OCI-LY3 (cell line): ENCODE data around the gene LENG9.
A peak's percentile ranks its signal among the peaks of the same experiment; 100 is the strongest.

ENCODE experiments used
- H2AFZ ChIP-seq: fragments of 200-600, 300-600 bp; shearing (Covaris generic); 2 replicates; pipeline ENCODE4 v1.6.0; 2014; ENCODE audit warnings: antibody characterized with exemption, low read depth, low read length
- H3K27ac ChIP-seq: fragments of 200-600, 300-600 bp; sonication (generic); 2 replicates; pipeline ENCODE4 v1.5.1; 2014; ENCODE audit warnings: mild to moderate bottlenecking, low read length, moderate library complexity, mixed read lengths
- H3K27me3 ChIP-seq: fragments of 200-600, 300-600 bp; sonication (generic); 2 replicates; pipeline ENCODE4 v1.6.1; 2014; ENCODE audit warnings: low read depth, low read length, mixed read lengths
- H3K36me3 ChIP-seq: fragments of 200-600, 300-600 bp; sonication (generic); replicated peaks from 2 replicates; pipeline ENCODE3; 2014; ENCODE audit warnings: low read depth, low read length, mixed read lengths
- H3K4me1 ChIP-seq: fragments of 300-600, 200-600 bp; sonication (generic); 2 replicates; pipeline ENCODE4 v1.6.1; 2014; ENCODE audit warnings: low read length, mixed read lengths
- H3K4me2 ChIP-seq: fragments of 200-600, 300-600 bp; sonication (generic); 2 replicates; pipeline ENCODE4 v1.6.1; 2014; ENCODE audit warnings: low read length, mixed read lengths
- H3K4me3 ChIP-seq: fragments of 300-600, 200-600 bp; sonication (generic); 2 replicates; pipeline ENCODE4 v1.5.1; 2014; ENCODE audit warnings: antibody characterized with exemption, mild to moderate bottlenecking, low read length, moderate library complexity
- H3K79me2 ChIP-seq: fragments of 300-600, 200-600 bp; shearing (Covaris generic); 2 replicates; pipeline ENCODE4 v1.6.1; 2014; ENCODE audit warnings: mild to moderate bottlenecking, low read length, mixed read lengths
- H3K9ac ChIP-seq: fragments of 300-600, 200-600 bp; shearing (Covaris generic); 2 replicates; pipeline ENCODE4 v1.6.0; 2014; ENCODE audit warnings: mild to moderate bottlenecking, low read length, moderate library complexity
- H3K9me3 ChIP-seq: fragments of 200-600, 300-600 bp; shearing (Covaris generic); 2 replicates; pipeline ENCODE4 v1.6.1; 2014; ENCODE audit warnings: low read length, mixed read lengths; ENCODE audit not compliant: insufficient read depth
- H4K20me1 ChIP-seq: fragments of 200-600, 300-600 bp; sonication (generic); 2 replicates; pipeline ENCODE4 v1.6.1; 2016; ENCODE audit warnings: low read length, mixed read lengths; ENCODE audit not compliant: insufficient read depth
- EZH2phosphoT487 ChIP-seq: fragments of 200-600 bp; shearing (Covaris generic); IDR thresholded peaks from 2 replicates; pipeline ENCODE4 v1.6.1; 2018; ENCODE audit warnings: antibody characterized with exemption, mixed run types, low read depth
- TF ChIP-seq, protein P1 (sequence below): fragments of 200-600, 300-600 bp; sonication (generic); IDR thresholded peaks from 2 replicates; pipeline ENCODE4 v1.5.1; 2014; ENCODE audit warnings: antibody characterized with exemption, low read length, low read depth

LENG9 gene

DNA sequence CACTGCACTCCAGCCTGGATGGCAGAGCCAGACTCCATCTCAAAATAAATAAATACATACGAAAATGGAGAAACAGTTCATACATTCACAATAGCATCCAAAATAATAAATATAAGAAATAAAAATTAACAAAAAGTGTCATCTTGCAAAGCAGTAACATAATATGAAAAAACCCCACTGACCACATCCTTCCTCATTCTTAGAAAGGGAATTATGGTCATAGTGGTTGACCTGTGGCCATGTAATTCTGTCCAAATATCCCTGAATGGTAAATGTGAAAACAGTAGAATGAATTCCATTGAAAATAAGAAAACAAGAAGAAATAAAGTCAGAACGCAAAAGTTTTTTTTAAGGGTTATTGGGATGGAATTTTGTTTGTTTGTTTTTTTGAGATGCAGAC lies 16.5 kb upstream of the LENG9 start:
- Histone ChIP-seq H3K27ac (no peak overlapping the region), H3K4me2 (no peak overlapping the region), H2AFZ (no peak overlapping the region), H3K36me3 (no peaks in the 10 kb centered on the region), H3K9ac (no peak overlapping the region), H3K79me2 (no peaks in the 10 kb centered on the region), H3K4me3 (no peak overlapping the region), H4K20me1 (no peaks in the 10 kb centered on the region), H3K9me3 (no peaks in the 10 kb centered on the region), H3K4me1 (peaks cover 11% of the 10 kb centered on the region), H3K27me3 (peaks cover 31% of the 10 kb centered on the region)
- TF ChIP-seq, protein P1, sequence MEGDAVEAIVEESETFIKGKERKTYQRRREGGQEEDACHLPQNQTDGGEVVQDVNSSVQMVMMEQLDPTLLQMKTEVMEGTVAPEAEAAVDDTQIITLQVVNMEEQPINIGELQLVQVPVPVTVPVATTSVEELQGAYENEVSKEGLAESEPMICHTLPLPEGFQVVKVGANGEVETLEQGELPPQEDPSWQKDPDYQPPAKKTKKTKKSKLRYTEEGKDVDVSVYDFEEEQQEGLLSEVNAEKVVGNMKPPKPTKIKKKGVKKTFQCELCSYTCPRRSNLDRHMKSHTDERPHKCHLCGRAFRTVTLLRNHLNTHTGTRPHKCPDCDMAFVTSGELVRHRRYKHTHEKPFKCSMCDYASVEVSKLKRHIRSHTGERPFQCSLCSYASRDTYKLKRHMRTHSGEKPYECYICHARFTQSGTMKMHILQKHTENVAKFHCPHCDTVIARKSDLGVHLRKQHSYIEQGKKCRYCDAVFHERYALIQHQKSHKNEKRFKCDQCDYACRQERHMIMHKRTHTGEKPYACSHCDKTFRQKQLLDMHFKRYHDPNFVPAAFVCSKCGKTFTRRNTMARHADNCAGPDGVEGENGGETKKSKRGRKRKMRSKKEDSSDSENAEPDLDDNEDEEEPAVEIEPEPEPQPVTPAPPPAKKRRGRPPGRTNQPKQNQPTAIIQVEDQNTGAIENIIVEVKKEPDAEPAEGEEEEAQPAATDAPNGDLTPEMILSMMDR = no peak
- TF ChIP-seq EZH2phosphoT487 = no peak

DNA sequence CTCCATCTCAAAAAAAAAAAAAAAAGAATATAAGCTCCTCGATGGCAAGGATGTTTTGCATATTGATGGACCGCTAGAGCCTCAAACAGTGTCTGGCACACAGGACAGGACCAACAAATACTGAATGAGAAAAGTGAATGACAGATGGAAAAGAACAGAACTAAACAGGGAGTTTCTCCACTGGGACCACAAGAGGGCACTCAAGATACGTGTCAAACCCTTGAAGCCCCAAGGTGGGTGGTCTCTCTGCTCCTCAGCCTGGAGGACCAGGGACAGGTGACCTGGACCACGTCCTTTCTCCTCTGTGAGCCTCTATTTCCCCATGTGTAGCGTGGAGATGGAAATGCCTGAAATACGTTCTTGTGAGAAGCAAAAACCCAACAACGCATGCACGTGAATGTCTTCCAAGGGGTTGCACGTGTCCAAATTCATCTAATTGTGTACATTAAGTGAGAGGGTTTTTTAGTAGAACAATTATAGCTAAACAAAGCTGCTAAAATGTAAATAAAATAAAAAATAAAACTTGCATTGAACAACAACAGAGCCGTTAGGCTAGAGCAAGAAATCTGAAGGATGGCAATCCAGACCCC lies 15.2 kb upstream of the LENG9 start:
- Histone ChIP-seq H3K9ac (no peak overlapping the region), H2AFZ (no peak overlapping the region), H3K9me3 (no peaks in the 10 kb centered on the region), H3K79me2 (no peaks in the 10 kb centered on the region), H4K20me1 (no peaks in the 10 kb centered on the region), H3K4me3 (no peak overlapping the region), H3K4me1 (peaks cover 11% of the 10 kb centered on the region), H3K4me2 (no peak overlapping the region), H3K36me3 (no peaks in the 10 kb centered on the region), H3K27me3 (peaks cover 24% of the 10 kb centered on the region), H3K27ac (no peak overlapping the region)
- no peak for TF ChIP-seq EZH2phosphoT487
- TF ChIP-seq, protein P1 = peak; percentile 89

DNA sequence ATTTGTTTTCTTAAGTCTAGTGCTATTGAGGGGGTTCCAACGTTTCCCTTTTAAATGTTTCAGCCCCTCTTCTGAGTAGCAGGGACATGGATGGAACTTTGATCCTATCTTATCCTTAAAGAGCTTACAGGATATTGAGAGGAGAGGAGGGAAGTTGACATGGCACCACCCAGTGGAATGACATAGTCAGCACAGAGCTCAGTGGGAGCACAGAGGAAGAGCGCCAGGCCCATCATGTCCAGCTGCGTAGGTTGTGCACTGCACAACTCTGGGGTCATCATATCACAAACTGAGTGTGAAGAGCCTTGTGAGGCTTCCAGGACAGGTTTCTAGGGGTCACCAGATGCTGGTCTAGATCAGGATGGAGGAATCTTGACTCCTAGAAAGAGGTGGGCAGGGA lies 14.1 kb upstream of the LENG9 start:
- no peak overlapping the region for H3K27ac ChIP-seq
- TF ChIP-seq, protein P1 = no peak
- no peak for TF ChIP-seq EZH2phosphoT487
- H3K79me2 ChIP-seq = no peaks in the 10 kb centered on the region
- H3K4me2 ChIP-seq = no peak overlapping the region
- no peaks in the 10 kb centered on the region for H4K20me1 ChIP-seq
- H3K9me3 ChIP-seq = no peaks in the 10 kb centered on the region
- H3K4me1 ChIP-seq = peaks cover 6% of the 10 kb centered on the region
- peaks cover 26% of the 10 kb centered on the region for H3K27me3 ChIP-seq
- no peaks in the 10 kb centered on the region for H3K36me3 ChIP-seq
- H3K9ac ChIP-seq = no peak overlapping the region
- H3K4me3 ChIP-seq = no peak overlapping the region
- no peak overlapping the region for H2AFZ ChIP-seq

DNA sequence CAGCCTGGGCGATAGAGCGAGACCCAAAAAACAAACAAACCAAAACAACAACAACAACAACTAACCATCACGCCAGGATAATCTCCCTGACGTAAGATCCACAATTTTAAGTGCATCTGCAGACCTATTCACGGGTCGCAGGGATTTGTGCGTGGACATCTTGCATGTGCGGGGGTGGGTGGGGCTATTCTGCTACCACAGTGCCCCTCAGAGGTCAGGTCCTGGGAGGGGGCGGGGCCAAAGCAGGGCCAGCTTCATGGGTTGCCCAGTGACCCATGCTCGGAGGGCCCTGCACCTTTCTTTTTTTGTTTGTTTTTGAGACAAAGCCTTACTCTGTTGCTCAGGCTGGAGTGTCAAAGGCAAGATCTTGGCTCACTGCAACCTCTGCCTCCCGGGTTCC lies 12.1 kb upstream of the LENG9 start:
- H3K4me3 ChIP-seq = no peak overlapping the region
- 0 out of 2 replicates have a peak, but pooled peaks cover 5% of the 10 kb centered on the region for H3K4me1 ChIP-seq
- no peak overlapping the region for H2AFZ ChIP-seq
- H3K4me2 ChIP-seq = no peak overlapping the region
- no peak for TF ChIP-seq EZH2phosphoT487
- TF ChIP-seq, protein P1 = no peak
- no peaks in the 10 kb centered on the region for H4K20me1 ChIP-seq
- no peaks in the 10 kb centered on the region for H3K79me2 ChIP-seq
- no peaks in the 10 kb centered on the region for H3K9me3 ChIP-seq
- no peaks in the 10 kb centered on the region for H3K36me3 ChIP-seq
- H3K9ac ChIP-seq = no peak overlapping the region
- H3K27me3 ChIP-seq = peaks cover 31% of the 10 kb centered on the region
- no peak overlapping the region for H3K27ac ChIP-seq
